CD1c-positive myeloid dendritic cell (primary cell): ENCODE results near the gene ZC3H4.
"Not testable (repeated sequence)": the region's sequence is repeated elsewhere in the genome, so short reads cannot be mapped to it uniquely, and the experiment has no call there.

Source experiments
- DNase-seq: peaks from one replicate; pipeline ENCODE4 v3.0.0-alpha.2; 2016; ENCODE audit errors: extremely low spot score

ZC3H4 gene

DNA sequence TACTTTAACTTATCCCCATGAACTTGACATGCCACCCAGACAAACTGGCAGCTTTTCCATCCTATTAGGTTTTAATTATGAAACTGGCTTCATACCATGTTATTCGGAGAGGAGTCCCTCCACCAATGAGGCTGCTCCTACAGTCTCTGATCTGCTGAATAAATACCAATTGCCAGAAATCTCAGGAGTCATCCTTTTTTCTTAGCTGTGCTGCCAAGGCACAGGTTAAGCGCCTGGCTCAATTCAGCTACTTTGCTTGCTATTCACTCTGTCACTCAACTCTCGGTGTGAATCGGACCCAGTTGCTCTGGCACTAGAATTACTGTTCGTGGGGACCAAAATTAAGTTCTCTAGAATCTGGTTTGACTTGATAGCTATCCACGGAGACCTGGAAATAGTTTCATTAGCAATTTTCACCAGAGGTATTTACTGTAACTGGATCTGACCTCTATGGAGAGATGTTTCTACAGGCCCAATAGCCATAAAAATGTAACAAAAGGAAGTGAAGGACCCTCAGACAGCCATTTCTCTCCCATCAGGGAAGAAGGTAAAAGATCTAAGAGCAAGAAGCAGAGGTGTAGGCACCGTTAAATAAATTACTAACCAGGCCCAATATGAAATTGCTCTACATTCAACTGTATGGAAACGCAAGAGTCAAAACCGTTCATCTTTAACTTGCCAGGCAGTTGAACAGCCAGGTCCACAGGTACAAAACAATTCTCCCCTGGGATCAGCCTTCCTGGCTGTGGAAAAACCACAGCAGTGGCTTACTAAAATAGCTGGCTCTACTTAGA is 5.4 kb downstream of the ZC3H4 start:
- DNase-seq: no peak

DNA sequence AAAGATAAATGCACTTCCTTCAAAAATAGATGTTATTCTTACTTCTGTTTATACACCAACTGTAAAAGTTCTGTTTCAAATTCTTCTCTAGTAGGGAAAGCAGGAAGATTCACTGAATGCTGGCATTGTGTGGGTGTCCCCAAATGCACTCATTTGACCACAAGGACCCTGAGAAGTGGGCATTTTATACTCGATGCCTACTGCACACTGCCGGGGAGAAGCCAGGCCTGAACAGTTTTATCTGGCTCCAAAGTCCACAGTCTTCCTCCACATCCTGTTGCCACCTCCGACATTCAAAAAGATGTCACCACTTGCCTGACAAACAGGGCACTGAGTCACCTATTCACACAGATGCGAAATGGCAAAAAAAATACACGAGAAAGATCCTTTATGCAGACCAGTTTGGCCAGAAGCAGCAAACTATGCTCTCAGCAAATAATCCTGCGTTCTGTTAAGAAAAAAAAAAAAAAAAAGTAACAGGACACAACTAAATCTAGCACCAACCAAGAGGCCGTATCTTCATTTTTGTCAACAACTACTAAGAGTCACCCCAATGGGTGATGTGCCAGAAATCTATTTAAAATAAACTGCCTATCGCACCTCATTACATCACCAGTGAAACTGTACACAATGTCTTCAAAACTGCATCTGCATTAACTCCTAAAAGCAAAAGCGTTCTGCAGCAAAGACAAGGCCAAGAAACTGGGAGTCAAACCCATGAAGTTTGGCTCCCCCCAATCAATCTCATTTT is 6.2 kb downstream of the ZC3H4 start:
- peak; percentile 63 for DNase-seq

GRCh38 chr19:47106821-47107201 is 6.8 kb downstream of the ZC3H4 start:
- DNase-seq: no peak

DNA sequence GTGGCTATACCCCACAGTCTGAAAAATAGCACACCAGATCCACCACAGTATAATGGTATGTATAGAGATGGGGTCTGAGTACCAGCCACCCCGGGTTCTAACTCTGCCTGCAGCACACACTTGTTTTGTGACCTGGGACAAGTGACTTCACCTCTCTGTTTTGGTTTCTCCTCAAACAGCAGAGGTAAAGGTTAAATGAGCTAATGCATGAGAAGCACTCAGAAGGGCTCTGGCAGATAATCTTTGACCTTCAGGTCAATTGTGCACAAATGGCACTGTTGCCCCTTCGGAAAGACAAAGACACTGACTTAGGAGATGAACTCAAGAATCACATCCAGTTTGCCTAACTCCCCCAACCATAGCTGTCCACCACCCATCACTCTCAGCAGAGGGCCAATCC is 7.7 kb downstream of the ZC3H4 start:
- DNase-seq: no peak

GRCh38 chr19:47104680-47105079 is 8.9 kb downstream of the ZC3H4 start:
- DNase-seq: no peak

DNA sequence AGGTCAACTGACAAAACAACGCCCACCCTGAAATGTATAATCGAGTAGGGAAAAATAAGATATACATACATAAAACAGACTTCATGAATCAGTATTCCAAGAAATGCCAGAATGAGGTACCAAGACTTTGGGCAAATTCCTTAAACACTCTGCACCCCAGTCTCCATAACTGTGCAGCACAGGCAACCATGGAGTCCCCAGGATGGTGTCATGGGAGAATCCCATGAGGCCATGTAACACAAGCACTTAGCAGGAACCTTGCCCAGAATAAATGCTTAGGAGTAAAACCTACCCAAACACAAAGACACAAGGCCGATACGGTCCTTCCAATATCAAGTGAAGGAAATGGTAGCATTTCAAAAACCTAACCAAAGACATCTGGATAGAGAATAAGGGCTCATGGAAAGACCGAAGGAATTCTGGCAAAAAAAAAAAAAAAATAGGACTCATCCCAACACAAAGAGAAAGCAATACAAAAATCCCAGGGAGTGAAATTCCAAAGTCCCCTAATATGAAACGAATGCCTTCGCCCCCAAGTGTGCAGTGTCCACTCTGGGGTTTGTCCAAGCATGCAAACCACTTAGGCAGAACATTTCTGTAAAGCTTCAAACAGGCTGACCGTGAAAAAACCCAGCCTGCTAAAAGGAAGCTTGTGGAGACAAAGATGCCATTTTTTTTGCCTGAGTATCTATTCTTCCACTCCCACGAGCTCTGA is 11.1 kb downstream of the ZC3H4 start:
- no peak for DNase-seq

GRCh38 chr19:47101116-47101515 is 12.5 kb downstream of the ZC3H4 start:
- DNase-seq: not testable (repeated sequence)

DNA sequence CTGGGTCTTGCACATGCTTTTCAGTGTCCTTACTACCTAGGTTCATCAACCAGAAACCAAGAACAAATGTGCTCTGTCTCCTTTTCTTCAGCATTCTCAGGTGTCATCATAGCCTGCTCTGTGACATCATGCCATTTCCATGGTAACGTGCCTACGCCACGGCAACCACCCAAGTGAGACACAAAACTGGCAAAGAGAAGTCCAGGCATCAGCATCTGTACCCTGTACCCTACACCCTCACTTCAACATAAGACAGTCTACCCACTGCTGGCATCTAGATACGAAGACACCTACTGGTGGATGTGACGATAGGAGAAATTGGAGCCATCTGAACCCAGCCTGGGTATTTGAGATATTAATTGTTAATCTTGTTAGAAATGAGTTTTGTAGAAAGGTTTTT is 13.3 kb downstream of the ZC3H4 start:
- peak; percentile 25 for DNase-seq

GRCh38 chr19:47099576-47100050 is 14.0 kb downstream of the ZC3H4 start:
- DNase-seq: no peak

DNA sequence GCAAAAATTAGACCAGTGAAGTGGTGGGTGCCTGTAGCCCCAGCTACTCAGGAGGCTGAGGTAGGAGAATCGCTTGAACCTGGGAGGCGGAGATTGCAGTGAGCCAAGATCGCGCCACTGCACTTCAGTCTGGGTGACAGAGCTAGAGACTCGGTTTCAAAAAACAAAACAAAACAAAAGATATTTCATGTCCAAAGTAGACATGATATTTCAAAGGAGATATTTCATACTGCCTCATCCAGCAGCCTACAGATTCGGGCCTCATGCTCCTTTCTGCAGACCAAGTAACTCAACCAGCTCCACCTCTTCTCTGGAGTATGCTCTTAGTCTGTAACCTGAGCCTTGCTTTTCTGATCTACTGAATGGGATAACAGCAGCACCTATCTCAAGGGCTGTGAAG is 15.0 kb downstream of the ZC3H4 start:
- DNase-seq: no peak

DNA sequence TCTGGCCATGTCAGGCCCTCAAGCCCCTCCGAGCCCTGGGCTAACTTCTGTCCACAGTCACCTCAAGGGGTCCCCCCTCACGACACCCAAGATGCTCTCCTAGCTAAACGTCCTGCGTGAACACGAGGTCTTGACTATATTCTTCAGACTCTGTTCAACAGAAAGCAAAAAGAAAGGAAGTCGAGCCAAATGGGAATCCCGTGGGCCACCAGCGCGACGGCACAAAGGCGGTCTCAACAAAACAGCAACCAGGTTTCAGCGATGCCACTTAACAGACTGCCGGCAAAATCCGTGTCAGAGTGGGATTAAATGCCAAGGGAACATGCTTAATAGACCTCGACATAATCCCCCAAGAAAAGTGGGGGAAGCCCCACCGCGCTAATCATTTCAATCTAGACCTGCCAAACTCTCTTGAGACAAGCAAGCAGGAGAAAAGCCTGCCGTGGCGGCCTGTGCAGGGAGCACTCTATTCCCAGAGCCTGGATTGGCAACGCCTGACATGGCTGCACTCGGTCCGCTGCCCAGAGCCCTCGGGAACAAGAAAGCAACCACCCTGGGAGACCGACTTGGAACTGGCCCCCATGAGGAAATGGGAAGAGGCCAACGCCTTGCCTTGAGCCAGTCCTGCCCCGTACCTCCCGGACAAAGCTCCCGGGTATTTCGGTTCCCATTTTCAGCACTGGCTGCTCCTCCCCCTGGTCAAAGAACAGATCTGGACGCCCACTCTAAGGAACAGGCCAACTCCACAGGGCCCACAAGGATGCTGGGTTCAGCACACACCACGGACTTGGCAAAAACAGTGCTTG is 16.0 kb downstream of the ZC3H4 start:
- peak; percentile 91 for DNase-seq

- no peak for DNase-seq
Observed at GRCh38 chr19:47096721-47097120, 16.9 kb downstream of the ZC3H4 start.

DNA sequence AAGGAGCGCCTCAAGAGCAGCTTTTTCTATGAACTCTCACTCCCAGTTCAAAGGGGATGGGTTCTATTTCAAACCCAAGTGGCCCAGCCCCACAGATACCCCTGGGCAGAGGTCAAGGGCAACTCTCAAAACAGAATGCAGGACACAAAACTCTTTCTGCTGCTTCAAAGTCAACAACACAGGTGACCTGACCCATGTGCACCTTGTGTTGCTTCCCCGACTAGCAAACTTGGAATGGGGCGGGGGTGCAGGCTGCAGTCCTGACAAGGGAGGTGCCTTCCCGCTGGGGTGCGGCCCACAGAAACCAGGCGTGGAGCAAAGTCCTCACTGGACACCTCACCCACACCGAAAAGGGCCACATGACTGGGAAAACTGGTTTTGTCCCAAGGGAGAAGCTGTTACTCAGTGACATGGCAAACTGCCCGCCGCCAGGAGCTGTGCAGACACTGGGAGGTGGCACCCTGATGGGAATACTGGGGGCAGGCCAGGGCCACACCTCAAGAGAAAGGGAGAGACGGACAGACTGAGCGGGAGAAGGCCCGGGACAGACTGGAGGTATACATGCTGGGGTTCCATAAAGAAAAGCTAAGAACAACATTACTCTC is 17.4 kb downstream of the ZC3H4 start:
- no peak for DNase-seq

GRCh38 chr19:47095476-47096099 is 18.0 kb downstream of the ZC3H4 start:
- peak; percentile 90 for DNase-seq

GRCh38 chr19:47094557-47095475 is 18.8 kb downstream of the ZC3H4 start:
- DNase-seq: peak; percentile 56

- no peak for DNase-seq
Observed at GRCh38 chr19:47093841-47094240, 19.7 kb downstream of the ZC3H4 start.

- no peak for DNase-seq
Observed at GRCh38 chr19:47093254-47093653, 20.3 kb downstream of the ZC3H4 start.

DNA sequence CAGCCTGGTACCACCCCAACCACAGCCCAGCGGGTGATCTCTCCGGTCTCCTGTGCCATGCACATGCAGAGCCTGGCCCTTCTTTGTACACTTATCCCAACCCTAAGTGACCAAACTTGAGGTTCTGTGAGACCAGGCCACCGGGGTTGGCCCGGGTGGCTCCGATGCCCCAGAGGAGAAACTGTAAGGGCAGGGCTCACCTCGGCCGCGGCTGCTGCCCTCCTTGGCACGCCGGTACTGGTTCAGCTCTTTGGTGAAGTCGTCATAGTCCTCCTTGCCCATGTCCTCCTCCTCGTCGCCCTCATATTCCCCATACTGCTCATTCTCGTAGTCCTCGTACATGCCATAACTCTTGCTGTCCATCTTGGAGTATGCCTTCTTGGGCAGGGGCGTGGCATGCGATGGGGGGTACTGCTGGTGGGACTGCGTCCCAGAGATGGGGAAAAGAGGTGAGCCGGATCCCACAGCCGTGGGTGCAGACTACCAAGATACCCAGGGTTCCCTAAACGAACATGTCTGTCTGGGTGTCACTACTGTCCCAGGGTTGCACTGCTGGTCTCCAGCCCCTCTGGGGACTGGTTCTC is 23.7 kb downstream of the ZC3H4 start:
- no peak for DNase-seq

- DNase-seq: no peak
Observed at GRCh38 chr19:47086280-47086679, 27.3 kb downstream of the ZC3H4 start.
